Adrenal gland (tissue), 12 donors: ENCODE data around the gene ZNF638. TPM values are rescaled to one million over a fixed set of nuclear protein-coding genes. Genes with fewer than 3 reads are reported as not detected.

Experiments
- DNase-seq, 7 donors: peaks; one replicate each; pipeline ENCODE4 v3.0.0-alpha.2; 2019 to 2020
- H3K27ac ChIP-seq, 5 donors: fragments of 200-600 bp; sonication (generic) in 4 of 5; 1 replicate in 3 of 5; 2 replicates in 2 of 5; pipeline versions ENCODE4 v1.5.1 to v1.8.0; 2016 to 2020; ENCODE audit warnings: mild to moderate bottlenecking in 1 of 5
- H3K27me3 ChIP-seq: fragments of 200-600 bp; 2 replicates; pipeline ENCODE4 v1.8.0; 2021
- H3K36me3 ChIP-seq, 2 donors: fragments of 200-600 bp; replicated peaks in 1 of 2; 1 replicate in 1 of 2; 2 replicates in 1 of 2; pipeline versions ENCODE4 v1.5.1 to v1.8.0; 2018 to 2022
- H3K4me1 ChIP-seq, 2 donors: fragments of 200-600 bp; replicated peaks in 1 of 2; 1 replicate in 1 of 2; 2 replicates in 1 of 2; pipeline versions ENCODE4 v1.5.1 to v1.8.0; 2018 to 2021
- H3K4me3 ChIP-seq, 4 donors: fragments of 200-600 bp; sonication (generic) in 3 of 4; one replicate each; pipeline ENCODE4 v1.5.1; 2016 to 2018
- H3K9me3 ChIP-seq, 3 donors: fragments of 200-600 bp; sonication (generic) in 1 of 3; replicated peaks in 1 of 3; 1 replicate in 2 of 3; 2 replicates in 1 of 3; pipeline versions ENCODE4 v1.5.1 to v1.8.0; 2016 to 2021
- CTCF ChIP-seq, 6 experiments: fragments of 450-650 bp in 4 of 6; fragments of 200-600 bp in 2 of 6; sonication (generic) in 1 of 6; IDR thresholded peaks; 1 replicate in 5 of 6; 2 replicates in 1 of 6; pipeline versions ENCODE4 v1.5.1 to v1.8.0; 2016 to 2021; ENCODE audit warnings: antibody characterized with exemption in 6 of 6, mild to moderate bottlenecking in 2 of 6, moderate library complexity in 1 of 6
- POLR2A ChIP-seq, 2 donors: fragments of 450-650 bp; IDR thresholded peaks; one replicate each; pipeline ENCODE4 v1.6.1; 2017; ENCODE audit warnings: antibody characterized with exemption in 2 of 2, mild to moderate bottlenecking in 2 of 2, moderate library complexity in 1 of 2
- WGBS, 4 donors: extraction: QIAGEN DNeasy Blood & Tissue Kit in 2 of 4; methylation state at CpG; one replicate each; pipeline versions ENCODE4 v1.1.5 to v1.1.7; 2013 to 2017; 5-methylcytosine and 5-hydroxymethylcytosine counted together
- intact Hi-C, 2 donors: fragments of 100-400 bp; cut with DNase I; formaldehyde crosslinking; loops; one replicate each; pipeline versions ENCODE4 v1.14.1 to v1.15.0; 2022 to 2023
- polyA plus RNA-seq, 3 donors: library from polyadenylated mRNA; stranded (reverse); fragments of 200-250 nt in 2 of 3; fragments of 350-450 nt in 1 of 3; fragmentation: Illumina TruSeq in 1 of 3; extraction: RNeasy Lipid Tissue Mini Kit (QIAGEN cat#74804) in 1 of 3; gene quantifications; one replicate each; pipeline ENCODE4 v1.2.3, GENCODE V29; 2013 to 2014
- total RNA-seq, 9 donors: library from RNA; depleted of rRNA in 4 of 9; stranded (reverse); fragments of >200 nt in 4 of 9; fragments of 120-200 nt in 1 of 9; fragmentation: NEBNext Ultra II Directional in 1 of 9; extraction: Animal tissue kit (Norgen Biotek cat#: 25700) in 1 of 9; gene quantifications; one replicate each; pipeline versions ENCODE4 v1.1.0 to v1.2.4, GENCODE V29; 2013 to 2023
- donor health status: healthy with polysubstance abuse.
- donor health status: Bipolar disorder and iron deficiency.
- donor health status: DM: yes; HTN: yes; CAD: no.
- donor health status: DM: no; HTN: no; CAD: no.
- donor health status: DM: no; HTN: no; CAD: no.
- donor health status: DM: yes; HTN: yes; CAD: no.

The ZNF638 gene
- total and polyA plus RNA-seq, 12 donors = 60.1 to 525 (median 139) TPM

- no peaks in the 10 kb centered on the region for H3K9me3 ChIP-seq
- peaks cover 0 to 16% of the 10 kb centered on the region in 2 donors for H3K4me1 ChIP-seq
- H3K4me3 ChIP-seq = no peak overlapping the region
- intact Hi-C loops = no loop called here
- H3K27ac ChIP-seq = no peak overlapping the region
- TF ChIP-seq CTCF (IDR thresholded peaks at IDR 0.05) (no peak), POLR2A (IDR thresholded peaks at IDR 0.05) (no peak)
- H3K36me3 ChIP-seq = peaks cover 0 to 12% of the 10 kb centered on the region in 2 donors
- H3K27me3 ChIP-seq = no peaks in the 10 kb centered on the region
- 88 to 95% (median 93%) methylated on average over 3 of the region's 3 CpGs for WGBS, 4 donors
- no peak for DNase-seq
Measured at GRCh38 chr2:71348302-71348701, 16.7 kb downstream of the ZNF638 start.

GRCh38 chr2:71353248-71353647 lies 21.7 kb downstream of the ZNF638 start:
- H3K4me1 ChIP-seq = peaks cover 0 to 18% of the 10 kb centered on the region in 2 donors
- H3K36me3 ChIP-seq = peaks cover 0 to 33% of the 10 kb centered on the region in 2 donors
- no peak overlapping the region for H3K4me3 ChIP-seq
- H3K9me3 ChIP-seq = no peaks in the 10 kb centered on the region
- no peak overlapping the region for H3K27ac ChIP-seq
- DNase-seq = no peak
- no peaks in the 10 kb centered on the region for H3K27me3 ChIP-seq
- 75 to 79% (median 75%) methylated on average over 2 of the region's 2 CpGs for WGBS, 4 donors
- TF ChIP-seq CTCF (IDR thresholded peaks at IDR 0.05) (no peak), POLR2A (IDR thresholded peaks at IDR 0.05) (no peak)
- intact Hi-C loops = no loop called here

- Histone ChIP-seq H3K4me1 (no peaks in the 10 kb centered on the region), H3K27ac (no peak overlapping the region), H3K36me3 (peaks cover 0 to 51% of the 10 kb centered on the region in 2 donors), H3K27me3 (no peaks in the 10 kb centered on the region), H3K4me3 (no peak overlapping the region), H3K9me3 (no peaks in the 10 kb centered on the region)
- peak in 3 of 7 donors; percentile 23 to 41 (median 26) for DNase-seq
- intact Hi-C loops = no loop called here
- TF ChIP-seq CTCF (IDR thresholded peaks at IDR 0.05) (no peak), POLR2A (IDR thresholded peaks at IDR 0.05) (no peak)
- 97 to 99% (median 98%) methylated on average over 6 of the region's 6 CpGs for WGBS, 4 donors
Measured at GRCh38 chr2:71358931-71359671, 27.5 kb downstream of the ZNF638 start.

GRCh38 chr2:71360434-71360975 lies 28.9 kb downstream of the ZNF638 start:
- Histone ChIP-seq H3K27ac (no peak overlapping the region), H3K36me3 (peaks cover 0 to 65% of the 10 kb centered on the region in 2 donors)

More at GRCh38 chr2:71360434-71360975, 28.9 kb downstream of the ZNF638 start:
- H3K9me3 ChIP-seq = no peaks in the 10 kb centered on the region
- no peak for DNase-seq
- no peak overlapping the region for H3K4me3 ChIP-seq
- no peak for TF ChIP-seq CTCF (IDR thresholded peaks at IDR 0.05)
- TF ChIP-seq POLR2A (IDR thresholded peaks at IDR 0.05) = no peak
- intact Hi-C loops = no loop called here
- 88 to 91% (median 89%) methylated on average over 3 of the region's 3 CpGs for WGBS, 4 donors
- H3K27me3 ChIP-seq = no peaks in the 10 kb centered on the region
- no peaks in the 10 kb centered on the region for H3K4me1 ChIP-seq
